Embryonic facial prominence (tissue), 1 donor: ENCODE measurements around the gene PDYN.

Source experiments
- DNase-seq: peaks from one replicate; pipeline ENCODE4 v3.0.0-alpha.2; 2016; ENCODE audit errors: extremely low spot score

The PDYN gene

DNA sequence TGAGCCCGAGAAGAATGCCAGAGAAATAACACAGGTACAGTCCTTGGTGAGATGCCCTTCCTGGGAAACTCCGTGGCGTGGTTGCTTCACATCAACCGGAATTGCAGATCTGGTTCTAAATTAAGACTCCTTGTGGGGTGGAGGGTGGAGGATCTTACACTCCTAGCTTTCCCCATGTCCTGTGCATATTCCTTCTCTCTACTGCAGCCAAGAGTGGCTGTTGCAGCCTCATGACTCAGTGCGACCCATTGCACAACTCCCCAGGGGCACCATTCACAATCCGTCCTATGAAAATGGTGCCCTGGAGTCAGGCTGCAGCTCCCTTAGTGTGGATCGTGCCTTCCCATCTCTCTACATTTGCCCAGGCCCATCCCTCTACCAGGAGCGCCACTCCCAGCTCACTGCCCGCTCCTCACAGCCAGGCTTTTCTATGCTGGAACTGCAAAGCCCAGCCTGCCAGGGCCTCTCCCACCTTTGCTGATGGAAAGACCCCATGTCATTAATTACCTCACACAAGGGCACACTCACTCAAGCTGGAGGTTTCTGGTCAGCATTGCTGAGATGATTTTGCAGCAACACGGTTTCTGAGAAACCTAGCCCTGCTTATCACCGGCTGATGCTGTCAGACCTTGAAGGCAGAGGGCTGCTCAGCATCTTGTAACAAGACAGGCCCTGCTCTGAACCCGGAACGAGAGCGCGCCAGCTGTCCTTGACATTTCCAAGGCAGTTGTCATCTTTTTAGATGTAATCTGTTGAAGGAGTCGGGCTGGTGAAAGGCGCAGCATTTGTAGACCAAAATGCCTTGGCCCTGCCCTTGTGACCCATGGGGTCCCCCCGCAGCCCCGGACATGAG is 58.9 kb downstream of the PDYN start:
- no peak for DNase-seq

DNA sequence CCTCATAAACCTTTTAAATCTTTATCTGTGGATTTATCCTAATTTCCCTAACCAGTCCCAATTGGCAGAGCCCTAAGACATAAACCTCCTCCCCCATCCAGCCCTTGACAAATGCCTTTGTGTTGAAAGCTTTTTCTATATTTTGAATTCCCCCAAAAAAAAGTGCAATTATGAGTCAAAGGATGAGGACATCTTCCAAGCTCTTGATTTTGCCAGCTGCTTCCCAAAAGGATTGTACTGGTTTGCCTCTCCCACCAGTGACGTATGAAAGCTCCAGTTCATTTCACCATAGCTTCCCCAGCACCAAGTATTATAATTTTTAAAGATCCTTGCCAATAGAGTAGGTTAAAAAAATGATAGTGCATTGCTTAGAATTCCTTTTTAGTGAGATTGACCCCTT is 59.7 kb downstream of the PDYN start:
- DNase-seq = no peak

DNA sequence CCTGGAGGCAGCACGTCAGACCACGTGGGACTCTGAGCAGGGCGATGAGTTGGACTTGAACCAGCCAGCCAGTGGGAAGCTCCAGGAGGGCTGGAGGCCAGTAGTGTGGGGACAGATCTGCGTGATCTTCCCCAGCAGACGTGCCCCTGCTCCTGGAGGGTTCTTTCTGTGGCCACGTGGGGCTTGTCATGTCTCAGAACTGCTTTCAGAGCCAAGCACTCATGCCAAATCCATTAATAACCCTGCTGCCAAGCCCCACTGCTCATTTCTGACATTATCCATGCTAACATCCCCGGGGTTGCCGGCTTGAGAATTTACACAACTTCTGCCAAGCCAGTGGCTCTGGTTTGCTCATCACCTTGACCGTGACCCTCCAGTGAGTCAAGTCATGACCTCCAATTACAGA is 60.4 kb downstream of the PDYN start:
- no peak for DNase-seq

DNA sequence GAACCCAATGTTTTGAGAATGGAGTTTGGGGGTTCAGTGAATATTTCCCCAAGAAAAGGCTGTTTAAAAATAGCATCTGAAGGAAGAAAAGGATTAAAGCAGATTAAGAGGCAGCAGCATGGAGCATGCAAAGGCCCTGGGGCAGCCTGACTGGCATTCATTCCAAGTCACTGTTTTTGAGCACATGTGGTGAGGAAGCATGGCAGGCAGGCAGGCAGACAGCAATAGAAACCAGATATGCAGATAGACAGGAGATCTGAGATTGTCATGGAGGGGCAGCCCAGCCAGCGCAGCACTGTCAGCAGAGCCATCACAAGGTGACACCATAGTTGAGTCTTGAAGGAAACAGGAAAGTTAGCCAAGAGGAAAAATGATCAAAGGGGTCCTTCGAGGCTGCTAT is 60.9 kb downstream of the PDYN start:
- DNase-seq = no peak

DNA sequence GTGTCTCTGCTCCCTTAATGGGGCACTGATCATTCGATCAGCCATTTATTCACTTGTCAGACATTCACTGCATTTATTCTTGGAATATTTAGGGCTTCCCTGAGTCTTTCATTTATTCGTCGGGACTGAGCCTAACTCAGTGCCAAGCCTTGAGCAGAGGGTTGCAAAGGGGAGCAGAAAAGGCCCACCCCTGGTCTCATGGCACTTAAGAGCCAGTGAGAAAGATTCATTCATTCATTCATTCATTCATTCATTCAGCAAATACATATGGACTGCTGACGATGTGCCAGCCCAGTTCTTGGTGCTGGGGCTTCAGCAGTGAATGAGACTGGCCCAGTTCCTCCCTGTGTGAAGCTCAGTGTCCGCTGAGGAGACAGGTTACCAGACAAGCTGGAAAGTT is 62.0 kb downstream of the PDYN start:
- DNase-seq = no peak

DNA sequence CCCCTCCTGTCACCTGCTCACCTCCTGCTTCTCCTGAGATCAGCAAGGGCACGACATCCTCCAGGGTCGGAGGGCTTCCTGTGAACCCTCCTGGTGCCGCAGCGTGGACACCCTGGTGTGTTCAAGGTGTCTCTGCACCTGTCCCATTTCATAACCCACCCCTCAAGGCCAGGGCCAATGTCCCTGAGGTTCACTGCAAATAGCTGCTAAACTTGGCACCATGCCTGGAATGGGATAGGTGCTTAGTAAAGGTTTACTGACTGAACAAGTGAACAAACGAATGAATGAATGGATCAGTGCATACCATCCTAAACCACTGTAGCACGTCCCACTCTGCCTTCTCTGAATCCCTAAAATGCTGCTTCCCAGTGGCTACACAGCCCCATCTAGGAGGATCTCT is 63.7 kb downstream of the PDYN start:
- no peak for DNase-seq

DNA sequence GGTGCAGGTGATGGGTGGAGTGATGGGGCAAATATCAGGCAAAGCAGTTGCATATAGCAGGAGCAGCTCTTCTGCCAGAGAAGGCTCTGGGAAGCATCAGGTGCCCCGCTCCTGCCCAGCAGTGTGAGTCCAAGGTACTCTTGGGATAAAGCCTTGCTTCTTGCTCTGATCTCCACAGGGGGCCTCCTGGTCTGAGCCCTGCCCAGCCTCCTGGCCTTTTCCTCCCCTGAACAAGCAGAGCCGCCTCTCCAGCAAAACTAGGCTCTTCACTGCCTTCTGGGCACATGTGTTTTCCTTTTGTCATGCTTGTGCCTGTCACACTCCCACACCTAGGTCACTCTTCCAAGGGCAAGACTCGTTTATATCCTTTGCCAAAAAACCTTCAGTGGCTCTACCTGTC is 64.4 kb downstream of the PDYN start:
- DNase-seq = no peak

DNA sequence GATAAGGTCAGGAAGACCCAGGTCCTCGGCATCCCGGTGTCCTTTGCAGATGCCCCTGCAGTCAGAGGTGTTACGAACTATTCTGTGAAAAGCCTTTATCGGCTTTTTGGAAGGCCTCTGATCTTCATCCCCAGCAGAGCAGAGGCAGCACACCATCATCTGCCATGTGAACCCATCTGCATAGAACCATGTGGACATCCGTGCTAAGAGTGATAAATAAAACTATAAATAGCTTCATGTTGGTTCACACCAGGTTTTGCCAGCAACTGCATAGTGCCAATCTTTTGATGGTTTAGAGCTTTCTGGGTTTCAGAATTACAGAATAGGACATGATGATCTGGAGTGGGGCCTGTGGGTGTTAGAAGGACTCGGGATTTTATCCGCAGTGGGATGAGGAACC is 65.1 kb downstream of the PDYN start:
- DNase-seq = no peak
